CD4-positive, alpha-beta T cell (primary cell): Measurements from ENCODE around the gene VARS2. TPM values are rescaled to one million over a fixed set of nuclear protein-coding genes. Genes with fewer than 3 reads are reported as not detected.

ENCODE experiments used
- ATAC-seq: fragments of 200-7000 bp; cut with Tn5 transposase; one replicate; pipeline ENCODE4 v1.10.0; 2022; ENCODE audit warnings: mild to moderate bottlenecking; ENCODE audit not compliant: poor library complexity
- CTCF ChIA-PET: fragments of 350-600 bp; sonication (Branson Sonifier 250); formaldehyde crosslinking; loops from one replicate; lab custom pipeline; 2021; ENCODE audit warnings: antibody characterized with exemption, inconsistent platforms; lab: Charles Lee
- POLR2A ChIA-PET: fragments of 350-600 bp; sonication (Branson Sonifier 250); formaldehyde crosslinking; loops from one replicate; lab custom pipeline; 2021; ENCODE audit warnings: antibody characterized with exemption, inconsistent platforms; lab: Charles Lee
- DNase-seq, 14 experiments: peaks; one replicate each; pipeline ENCODE4 v3.0.0-alpha.2; 2013 to 2020; ENCODE audit warnings: mixed read lengths in 2 of 14
- H3K27ac ChIP-seq, 2 donors: one replicate each; pipeline versions ENCODE4 v1.5.1 to v1.7.0; 2013; ENCODE audit warnings: low read length in 2 of 2, low read depth in 1 of 2, mild to moderate bottlenecking in 1 of 2
- H3K27me3 ChIP-seq, 2 experiments: 1 replicate in 1 of 2; 2 replicates in 1 of 2; pipeline versions ENCODE4 v1.6.1 to v1.7.0; 2013; ENCODE audit warnings: low read length in 2 of 2, control low read depth in 1 of 2, mild to moderate bottlenecking in 1 of 2, moderate library complexity in 1 of 2; ENCODE audit not compliant: insufficient read depth in 2 of 2, control insufficient read depth in 1 of 2
- H3K36me3 ChIP-seq: one replicate; pipeline ENCODE4 v1.6.1; 2013; ENCODE audit warnings: low read length, control low read depth; ENCODE audit not compliant: insufficient read depth
- H3K4me1 ChIP-seq: one replicate; pipeline ENCODE4 v1.6.1; 2013; ENCODE audit warnings: low read length, control low read depth; ENCODE audit not compliant: insufficient read depth
- H3K4me3 ChIP-seq: one replicate; pipeline ENCODE4 v1.5.1; 2013; ENCODE audit warnings: mild to moderate bottlenecking, low read length, moderate library complexity
- H3K9me3 ChIP-seq, 2 experiments: 1 replicate in 1 of 2; 2 replicates in 1 of 2; pipeline versions ENCODE4 v1.6.1 to v1.7.0; 2013; ENCODE audit warnings: low read length in 2 of 2, mild to moderate bottlenecking in 2 of 2, control low read depth in 1 of 2, moderate library complexity in 1 of 2; ENCODE audit not compliant: control insufficient read depth in 1 of 2, insufficient read depth in 1 of 2
- H3K27ac Mint-ChIP-seq: one replicate; pipeline ENCODE4 v1.8.0; 2020; ENCODE audit warnings: mixed read lengths
- H3K27me3 Mint-ChIP-seq: one replicate; pipeline ENCODE4 v1.8.0; 2021; ENCODE audit warnings: mixed read lengths
- H3K36me3 Mint-ChIP-seq: one replicate; pipeline ENCODE4 v1.8.0; 2021; ENCODE audit warnings: low read depth, mixed read lengths
- H3K4me1 Mint-ChIP-seq: one replicate; pipeline ENCODE4 v1.8.0; 2021; ENCODE audit warnings: low read depth, mixed read lengths
- H3K4me3 Mint-ChIP-seq: one replicate; pipeline ENCODE4 v1.8.0; 2020; ENCODE audit warnings: mild to moderate bottlenecking, mixed read lengths
- H3K9me3 Mint-ChIP-seq: one replicate; pipeline ENCODE4 v1.8.0; 2020; ENCODE audit warnings: mixed read lengths
- intact Hi-C, 2 experiments: fragments of 100-400 bp; cut with DNase I in 1 of 2; cut with micrococcal nuclease in 1 of 2; formaldehyde crosslinking; loops; one replicate each; pipeline versions ENCODE4 v1.15.1 to v1.9.0; 2023 to 2025; cut with DNase I, micrococcal nuclease
- total RNA-seq, 174 experiments: library from RNA in 2 of 174; stranded (reverse) in 2 of 174; gene quantifications; one replicate each; pipeline ENCODE4 v1.2.3 and lab custom pipeline; 2021 to 2026
- TF ChIP-seq, protein P1 (sequence below): fragments of 200-600 bp; IDR thresholded peaks from one replicate; pipeline ENCODE4 v1.8.0; 2022; ENCODE audit warnings: antibody characterized with exemption, mild to moderate bottlenecking

The VARS2 gene
- total RNA-seq, 2 experiments from 2014 or later = 19.3 to 21.7 TPM

GRCh38 chr6:30893001-30893591 lies 20.9 kb upstream of the VARS2 start:
- POLR2A ChIA-PET = no interaction called here
- H3K9me3 ChIP-seq = no peaks in the 10 kb centered on the region
- Mint-ChIP-seq H3K27me3 (no peaks in the 10 kb centered on the region), H3K4me1 (no peaks in the 10 kb centered on the region), H3K4me3 (no peak overlapping the region), H3K9me3 (no peaks in the 10 kb centered on the region), H3K36me3 (peaks cover 38% of the 10 kb centered on the region), H3K27ac (no peak overlapping the region)
- no peaks in the 10 kb centered on the region for H3K27me3 ChIP-seq
- no peak for ATAC-seq
- TF ChIP-seq, protein P1, sequence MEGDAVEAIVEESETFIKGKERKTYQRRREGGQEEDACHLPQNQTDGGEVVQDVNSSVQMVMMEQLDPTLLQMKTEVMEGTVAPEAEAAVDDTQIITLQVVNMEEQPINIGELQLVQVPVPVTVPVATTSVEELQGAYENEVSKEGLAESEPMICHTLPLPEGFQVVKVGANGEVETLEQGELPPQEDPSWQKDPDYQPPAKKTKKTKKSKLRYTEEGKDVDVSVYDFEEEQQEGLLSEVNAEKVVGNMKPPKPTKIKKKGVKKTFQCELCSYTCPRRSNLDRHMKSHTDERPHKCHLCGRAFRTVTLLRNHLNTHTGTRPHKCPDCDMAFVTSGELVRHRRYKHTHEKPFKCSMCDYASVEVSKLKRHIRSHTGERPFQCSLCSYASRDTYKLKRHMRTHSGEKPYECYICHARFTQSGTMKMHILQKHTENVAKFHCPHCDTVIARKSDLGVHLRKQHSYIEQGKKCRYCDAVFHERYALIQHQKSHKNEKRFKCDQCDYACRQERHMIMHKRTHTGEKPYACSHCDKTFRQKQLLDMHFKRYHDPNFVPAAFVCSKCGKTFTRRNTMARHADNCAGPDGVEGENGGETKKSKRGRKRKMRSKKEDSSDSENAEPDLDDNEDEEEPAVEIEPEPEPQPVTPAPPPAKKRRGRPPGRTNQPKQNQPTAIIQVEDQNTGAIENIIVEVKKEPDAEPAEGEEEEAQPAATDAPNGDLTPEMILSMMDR = no peak
- no peak for DNase-seq
- intact Hi-C loops = no loop called here
- H3K27ac ChIP-seq = no peak overlapping the region
- no peak overlapping the region for H3K4me3 ChIP-seq
- H3K36me3 ChIP-seq = peaks cover 13% of the 10 kb centered on the region
- no peaks in the 10 kb centered on the region for H3K4me1 ChIP-seq
- CTCF ChIA-PET = no interaction called here

DNA sequence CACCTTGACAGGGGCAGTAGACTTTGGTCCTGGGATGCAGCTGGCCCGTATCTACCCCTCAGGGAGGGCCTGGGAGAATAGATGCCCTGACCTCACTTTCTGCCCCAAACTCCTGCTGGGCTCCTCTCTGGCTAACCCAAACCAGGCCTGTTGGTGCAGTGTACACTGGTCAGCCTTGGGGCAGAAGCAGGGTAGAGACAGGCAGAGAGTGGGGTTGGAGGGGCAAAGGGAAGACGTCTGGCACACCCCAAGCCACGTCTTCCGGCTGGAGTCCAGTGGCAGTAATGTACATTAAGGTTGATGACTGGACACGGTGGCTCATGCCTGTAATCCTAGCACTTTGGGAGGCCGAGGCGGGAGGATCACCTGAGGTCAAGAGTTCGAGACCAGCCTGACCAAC lies 20.4 kb upstream of the VARS2 start:
- H3K4me3 ChIP-seq = no peak overlapping the region
- no peak overlapping the region for H3K27ac ChIP-seq
- CTCF ChIA-PET = interaction anchor here (0.6 kb wide), 1 partner anchor 259 kb away, joined by 3 read pairs; no protein-coding TSS in a partner anchor
- H3K9me3 ChIP-seq = no peaks in the 10 kb centered on the region
- intact Hi-C loops = no loop called here
- H3K27me3 ChIP-seq = no peaks in the 10 kb centered on the region
- H3K27ac Mint-ChIP-seq = no peak overlapping the region
- peaks cover 44% of the 10 kb centered on the region for H3K36me3 Mint-ChIP-seq
- TF ChIP-seq, protein P1 = no peak
- H3K9me3 Mint-ChIP-seq = no peaks in the 10 kb centered on the region
- POLR2A ChIA-PET = interaction anchor here (0.5 kb wide), 1 partner anchor 71 kb away, joined by 3 read pairs; no protein-coding TSS in a partner anchor
- no peak overlapping the region for H3K4me3 Mint-ChIP-seq
- ATAC-seq (no peak), DNase-seq (no peak)
- H3K36me3 ChIP-seq = peaks cover 18% of the 10 kb centered on the region
- no peaks in the 10 kb centered on the region for H3K4me1 Mint-ChIP-seq
- no peaks in the 10 kb centered on the region for H3K4me1 ChIP-seq
- H3K27me3 Mint-ChIP-seq = no peaks in the 10 kb centered on the region

- H3K27ac Mint-ChIP-seq = no peak overlapping the region
- Histone ChIP-seq H3K27ac (no peak overlapping the region), H3K9me3 (no peaks in the 10 kb centered on the region), H3K36me3 (peaks cover 18% of the 10 kb centered on the region), H3K4me3 (no peak overlapping the region), H3K27me3 (no peaks in the 10 kb centered on the region), H3K4me1 (no peaks in the 10 kb centered on the region)
- CTCF ChIA-PET = interaction anchor here (0.6 kb wide), 1 partner anchor 259 kb away, joined by 3 read pairs; no protein-coding TSS in a partner anchor
- DNase-seq (no peak), ATAC-seq (no peak)
- H3K4me1 Mint-ChIP-seq = no peaks in the 10 kb centered on the region
- TF ChIP-seq, protein P1 = no peak
- H3K4me3 Mint-ChIP-seq = no peak overlapping the region
- no peaks in the 10 kb centered on the region for H3K27me3 Mint-ChIP-seq
- POLR2A ChIA-PET = interaction anchor here (0.5 to 0.6 kb wide), 2 partner anchors 72 to 380 kb away, joined by 3 read pairs; no protein-coding TSS in a partner anchor
- H3K36me3 Mint-ChIP-seq = peaks cover 51% of the 10 kb centered on the region
- no peaks in the 10 kb centered on the region for H3K9me3 Mint-ChIP-seq
- intact Hi-C loops = no loop called here
Measured at GRCh38 chr6:30894381-30894780, 19.7 kb upstream of the VARS2 start.
